Liver (tissue), 9 donors: Measurements from ENCODE around the gene RYR2. TPM values are rescaled to one million over a fixed set of nuclear protein-coding genes. Genes with fewer than 3 reads are reported as not detected.

ENCODE experiments used
- DNase-seq: peaks from one replicate; pipeline ENCODE4 v3.0.0-alpha.2; 2017; ENCODE audit warnings: low spot score
- H3K27ac ChIP-seq, 2 donors: one replicate each; pipeline ENCODE4 v1.7.0; 2013; ENCODE audit warnings: inconsistent platforms in 2 of 2, low read length in 2 of 2, control low read depth in 1 of 2, low read depth in 1 of 2, mild to moderate bottlenecking in 1 of 2
- H3K27me3 ChIP-seq, 4 donors: one replicate each; pipeline versions ENCODE4 v1.6.1 to v1.7.0; 2013; ENCODE audit warnings: low read length in 3 of 4, inconsistent platforms in 1 of 4, mild to moderate bottlenecking in 1 of 4, moderate library complexity in 1 of 4; ENCODE audit not compliant: control insufficient read depth in 4 of 4, insufficient read depth in 4 of 4
- H3K36me3 ChIP-seq, 4 donors: one replicate each; pipeline versions ENCODE4 v1.6.1 to v1.7.0; 2013; ENCODE audit warnings: low read length in 3 of 4, mild to moderate bottlenecking in 3 of 4, low read depth in 1 of 4, moderate library complexity in 1 of 4; ENCODE audit not compliant: control insufficient read depth in 4 of 4, insufficient read depth in 3 of 4
- H3K4me1 ChIP-seq, 4 donors: one replicate each; pipeline versions ENCODE4 v1.6.1 to v1.7.0; 2013; ENCODE audit warnings: low read length in 3 of 4, mild to moderate bottlenecking in 3 of 4, moderate library complexity in 1 of 4; ENCODE audit not compliant: control insufficient read depth in 4 of 4, insufficient read depth in 4 of 4
- H3K4me3 ChIP-seq, 3 donors: one replicate each; pipeline versions ENCODE4 v1.6.1 to v1.7.0; 2013; ENCODE audit warnings: low read length in 3 of 3, control low read depth in 1 of 3, low read depth in 1 of 3, mild to moderate bottlenecking in 1 of 3
- H3K9ac ChIP-seq, 2 donors: one replicate each; pipeline ENCODE4 v1.7.0; 2013; ENCODE audit warnings: low read length in 2 of 2, mild to moderate bottlenecking in 2 of 2, moderate library complexity in 2 of 2, control low read depth in 1 of 2, low read depth in 1 of 2
- H3K9me3 ChIP-seq, 4 donors: one replicate each; pipeline versions ENCODE4 v1.6.1 to v1.7.0; 2013; ENCODE audit warnings: low read length in 3 of 4; ENCODE audit not compliant: control insufficient read depth in 4 of 4
- ATF3 ChIP-seq: IDR thresholded peaks from 2 replicates; pipeline ENCODE4 v1.6.1; 2016; ENCODE audit warnings: antibody characterized with exemption
- CTCF ChIP-seq: fragments of 150-350 bp; IDR thresholded peaks from 2 replicates; pipeline ENCODE4 v1.5.1; 2017; ENCODE audit warnings: improper control_type of control experiment, low read depth, low read length; ENCODE audit not compliant: missing input control
- EGR1 ChIP-seq, 2 donors: IDR thresholded peaks; 2 replicates each; pipeline ENCODE4 v1.6.1; 2016 to 2018; ENCODE audit warnings: antibody characterized with exemption in 2 of 2, low read depth in 2 of 2
- FOXA1 ChIP-seq: IDR thresholded peaks from 2 replicates; pipeline ENCODE4 v1.6.1; 2016; ENCODE audit warnings: antibody characterized with exemption
- FOXA2 ChIP-seq: IDR thresholded peaks from 2 replicates; pipeline ENCODE4 v1.6.1; 2016; ENCODE audit warnings: antibody characterized with exemption
- GABPA ChIP-seq, 2 donors: IDR thresholded peaks in 1 of 2; conservative IDR thresholded peaks in 1 of 2; 2 replicates each; pipeline ENCODE4 v1.6.1; 2016; ENCODE audit warnings: antibody characterized with exemption in 2 of 2, mild to moderate bottlenecking in 1 of 2, moderate library complexity in 1 of 2
- HNF4G ChIP-seq: IDR thresholded peaks from 2 replicates; pipeline ENCODE4 v1.6.1; 2016; ENCODE audit warnings: antibody characterized with exemption
- JUND ChIP-seq, 2 donors: IDR thresholded peaks; 2 replicates each; pipeline ENCODE4 v1.6.1; 2016; ENCODE audit warnings: antibody characterized with exemption in 2 of 2
- MAX ChIP-seq: IDR thresholded peaks from 2 replicates; pipeline ENCODE4 v1.6.1; 2016; ENCODE audit warnings: antibody characterized with exemption
- NR2F2 ChIP-seq: IDR thresholded peaks from 2 replicates; pipeline ENCODE4 v1.6.1; 2016; ENCODE audit warnings: antibody characterized with exemption
- RAD21 ChIP-seq, 2 donors: IDR thresholded peaks; 2 replicates each; pipeline ENCODE4 v1.6.1; 2016; ENCODE audit warnings: antibody characterized with exemption in 2 of 2, mild to moderate bottlenecking in 2 of 2
- REST ChIP-seq: IDR thresholded peaks from 2 replicates; pipeline ENCODE4 v1.6.1; 2016; ENCODE audit warnings: antibody characterized with exemption, mild to moderate bottlenecking
- RXRA ChIP-seq, 2 donors: IDR thresholded peaks; 2 replicates each; pipeline ENCODE4 v1.6.1; 2017 to 2018; ENCODE audit warnings: antibody characterized with exemption in 2 of 2, mild to moderate bottlenecking in 1 of 2
- SP1 ChIP-seq: IDR thresholded peaks from 2 replicates; pipeline ENCODE4 v1.6.1; 2018; ENCODE audit warnings: antibody characterized with exemption, mild to moderate bottlenecking
- TAF1 ChIP-seq: conservative IDR thresholded peaks from 2 replicates; pipeline ENCODE4 v1.6.1; 2016; ENCODE audit warnings: antibody characterized with exemption, mild to moderate bottlenecking
- ZBTB33 ChIP-seq: IDR thresholded peaks from 2 replicates; pipeline ENCODE4 v1.6.1; 2016; ENCODE audit warnings: antibody characterized with exemption
- WGBS: extraction: QIAGEN DNeasy Blood & Tissue Kit; methylation state at CpG from one replicate; pipeline ENCODE4 v1.1.7; 2013; 5-methylcytosine and 5-hydroxymethylcytosine counted together
- polyA plus RNA-seq, 2 donors: library from polyadenylated mRNA; stranded (reverse) in 1 of 2; unstranded in 1 of 2; fragments of 200-250 nt in 1 of 2; fragments of >200 nt in 1 of 2; fragmentation: Nextera tagmentation in 1 of 2; extraction: Ambion mirVana in 1 of 2; gene quantifications; one replicate each; pipeline versions ENCODE4 v1.2.1 to v1.2.3, GENCODE V29; 2013 to 2015
- total RNA-seq, 2 donors: library from RNA; depleted of rRNA; stranded (reverse); fragments of >200 nt; gene quantifications; one replicate each; pipeline ENCODE4 v1.2.3, GENCODE V29; 2014
- donor health status: healthy.
- donor health status: healthy.
- donor health status: healthy.
- donor health status: healthy.
- donor health status: healthy.

Gene RYR2
- total and polyA plus RNA-seq, 4 donors, result 0.06 to 0.75 (median 0.31) TPM

GRCh38 chr1:237226177-237226944, 184.4 kb downstream of the RYR2 start (continued):
- TF ChIP-seq MAX, result no peak
- no peak for TF ChIP-seq TAF1

GRCh38 chr1:237227476-237227875, 185.5 kb downstream of the RYR2 start:
- H3K36me3 ChIP-seq, result no peaks in the 10 kb centered on the region
- H3K27ac ChIP-seq, result no peak overlapping the region
- no peaks in the 10 kb centered on the region for H3K4me1 ChIP-seq
- H3K9me3 ChIP-seq, result no peaks in the 10 kb centered on the region
- no peak for DNase-seq
- no peak for TF ChIP-seq REST
- TF ChIP-seq FOXA2, result no peak
- TF ChIP-seq RXRA (IDR thresholded peaks at IDR 0.05), result no peak
- no peak for TF ChIP-seq JUND (IDR thresholded peaks at IDR 0.05)
- no peak for TF ChIP-seq CTCF
- TF ChIP-seq NR2F2, result no peak
- TF ChIP-seq SP1, result no peak
- no peak for TF ChIP-seq ATF3
- TF ChIP-seq ZBTB33, result no peak
- TF ChIP-seq MAX, result no peak
- no peak for TF ChIP-seq EGR1 (IDR thresholded peaks at IDR 0.05; ENCODE audit: low read depth in 2 of 2)
- no peak for TF ChIP-seq HNF4G
- TF ChIP-seq TAF1, result no peak
- no peak for TF ChIP-seq GABPA (IDR thresholded peaks at IDR 0.05 in 1 of 2, conservative IDR thresholded peaks at IDR 0.05 in 1 of 2)
- no peak for TF ChIP-seq FOXA1
- no peak for TF ChIP-seq RAD21 (IDR thresholded peaks at IDR 0.05)
- H3K4me3 ChIP-seq, result no peak overlapping the region
- H3K9ac ChIP-seq, result no peak overlapping the region
- no peaks in the 10 kb centered on the region for H3K27me3 ChIP-seq
- WGBS, result 91% methylated on average over 4 of the region's 4 CpGs
